HG03439 (cell line): ENCODE results near the gene MSANTD1.

Source experiments
- ATAC-seq: cut with Tn5 transposase; IDR thresholded peaks from one replicate; pipeline ENCODE4 v1.9.1; 2021; ENCODE audit warnings: mild to moderate bottlenecking, moderate library complexity; ENCODE audit not compliant: unreplicated experiment

Gene MSANTD1

DNA sequence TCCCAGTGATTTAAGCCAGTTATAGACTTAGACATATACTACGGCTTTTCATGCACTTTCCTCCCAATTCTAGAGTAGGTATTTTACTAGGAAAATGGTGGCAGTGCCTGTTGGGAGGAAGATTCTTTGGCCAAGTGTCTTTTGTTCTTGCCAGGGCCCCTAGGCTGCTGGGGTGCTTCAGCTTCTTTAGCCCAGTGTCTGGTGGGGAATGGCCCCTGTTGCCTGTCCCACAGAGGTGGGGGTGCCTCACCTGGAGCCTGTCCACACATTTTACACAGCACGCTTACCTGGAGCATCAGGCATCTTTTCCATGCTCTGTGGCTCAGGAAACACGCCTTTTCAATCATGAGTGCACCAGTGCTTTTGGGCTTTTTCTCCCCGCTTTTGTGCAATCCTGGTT lies 33.2 kb upstream of the MSANTD1 start:
- no peak for ATAC-seq

DNA sequence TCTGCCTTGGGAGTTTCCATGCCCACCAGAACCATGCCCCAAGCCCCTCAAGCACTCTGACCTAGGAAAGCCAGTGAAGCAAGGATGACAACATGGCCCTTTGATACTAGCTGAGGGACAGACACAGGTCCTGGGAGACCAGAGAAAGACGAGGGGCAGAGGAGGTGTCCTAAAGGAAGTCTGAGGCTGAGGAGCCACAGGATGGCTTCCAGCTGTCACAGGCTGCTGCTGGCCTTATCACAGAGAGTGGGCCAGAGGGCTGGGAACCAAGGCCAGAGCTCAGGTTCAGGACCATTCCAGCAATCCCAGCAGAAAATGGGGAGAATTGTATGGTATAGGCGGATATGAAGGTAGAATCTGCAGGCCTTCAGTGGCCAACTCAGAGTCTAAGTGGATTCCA lies 31.7 kb upstream of the MSANTD1 start:
- ATAC-seq = no peak

DNA sequence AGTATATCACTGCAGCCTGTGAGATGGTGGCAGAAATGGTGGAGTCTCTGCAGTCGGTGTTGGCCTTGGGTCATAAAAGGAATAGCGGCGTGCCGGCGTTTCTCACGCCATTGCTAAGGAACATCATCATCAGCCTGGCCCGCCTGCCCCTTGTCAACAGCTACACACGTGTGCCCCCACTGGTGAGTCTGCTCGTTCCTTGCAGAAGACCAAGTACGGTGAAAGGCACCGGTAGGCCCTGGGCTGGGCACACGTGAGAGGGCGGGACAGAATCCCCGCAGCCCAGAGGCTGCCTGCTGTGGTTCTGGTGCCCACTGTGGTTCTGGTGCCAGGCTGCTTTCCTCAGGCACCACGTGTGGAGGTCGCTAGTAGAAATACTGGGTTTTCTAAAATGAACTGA lies 31.2 kb upstream of the MSANTD1 start:
- no peak for ATAC-seq

DNA sequence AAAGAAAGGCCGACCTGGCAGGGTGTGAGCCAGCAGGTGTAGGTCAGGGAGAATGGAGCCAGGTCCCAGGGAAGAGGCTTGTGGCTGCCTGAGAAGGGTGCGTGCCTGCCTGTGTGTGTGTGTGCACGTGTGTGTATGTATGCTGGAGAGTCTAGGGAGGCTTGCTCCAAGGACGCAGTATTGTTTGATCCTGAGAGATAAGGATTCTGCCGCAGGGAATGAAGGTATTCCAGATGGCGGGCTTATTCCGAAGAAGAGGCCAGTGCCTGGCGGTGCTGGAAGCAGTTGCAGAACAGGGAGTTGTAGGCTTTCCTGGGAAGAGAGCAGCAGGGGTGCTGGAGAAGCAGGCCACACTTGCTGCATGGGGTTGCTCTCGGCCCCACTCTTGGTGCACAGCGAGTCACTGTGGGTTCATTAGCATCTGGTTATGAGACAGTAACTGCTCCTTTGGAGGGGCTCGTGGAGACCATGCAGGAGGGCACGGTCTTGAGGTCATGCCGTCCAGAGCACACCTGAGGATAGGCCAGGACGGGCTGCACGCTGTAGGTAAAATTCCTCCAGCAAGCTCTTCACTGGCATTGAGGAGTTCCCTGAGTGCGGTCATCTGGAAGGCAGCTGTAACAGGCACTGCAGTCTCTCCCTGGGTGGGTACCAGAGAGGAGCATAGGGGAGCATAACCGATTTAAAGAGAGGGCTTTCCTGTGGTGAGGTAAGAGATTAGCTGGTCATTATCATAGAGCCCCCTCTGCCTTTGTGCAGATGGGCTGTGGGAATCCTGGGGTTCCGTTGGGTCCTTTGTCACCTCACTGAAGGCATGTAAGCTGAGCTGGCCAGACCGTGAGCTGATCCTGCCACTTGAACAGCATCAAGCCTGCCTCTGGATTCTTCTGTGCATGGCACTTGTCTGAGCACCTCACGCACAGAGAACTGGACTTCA lies 29.9 kb upstream of the MSANTD1 start:
- ATAC-seq = no peak

DNA sequence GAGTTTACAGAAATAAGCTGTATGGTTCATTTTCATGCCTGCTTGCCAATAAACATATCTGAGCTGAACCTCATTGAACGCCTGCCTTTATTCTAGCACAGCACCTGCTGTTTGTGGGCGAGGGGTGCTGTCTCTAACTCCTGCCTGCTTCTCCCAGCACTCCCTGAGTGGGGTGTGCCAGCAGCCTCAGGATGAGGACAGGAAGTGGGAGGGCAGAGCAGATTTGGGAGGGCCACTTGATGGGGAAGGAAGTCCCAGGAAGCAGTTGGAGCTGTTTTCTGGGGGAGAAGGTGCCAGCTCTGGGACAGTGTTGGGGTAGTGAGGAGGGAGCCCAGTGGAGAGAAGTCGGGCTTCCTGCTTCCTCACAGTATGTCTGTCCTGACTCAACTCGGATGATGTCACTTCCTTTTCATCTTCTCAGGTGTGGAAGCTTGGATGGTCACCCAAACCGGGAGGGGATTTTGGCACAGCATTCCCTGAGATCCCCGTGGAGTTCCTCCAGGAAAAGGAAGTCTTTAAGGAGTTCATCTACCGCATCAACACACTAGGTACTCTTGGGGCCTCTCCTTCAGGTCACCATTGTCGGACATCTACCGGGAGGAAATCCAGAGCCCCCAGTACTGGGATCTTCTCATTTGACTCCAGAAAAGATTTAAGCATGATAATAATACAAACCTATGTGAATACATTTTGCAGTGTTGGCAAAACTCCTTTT lies 29.0 kb upstream of the MSANTD1 start:
- ATAC-seq = no peak

DNA sequence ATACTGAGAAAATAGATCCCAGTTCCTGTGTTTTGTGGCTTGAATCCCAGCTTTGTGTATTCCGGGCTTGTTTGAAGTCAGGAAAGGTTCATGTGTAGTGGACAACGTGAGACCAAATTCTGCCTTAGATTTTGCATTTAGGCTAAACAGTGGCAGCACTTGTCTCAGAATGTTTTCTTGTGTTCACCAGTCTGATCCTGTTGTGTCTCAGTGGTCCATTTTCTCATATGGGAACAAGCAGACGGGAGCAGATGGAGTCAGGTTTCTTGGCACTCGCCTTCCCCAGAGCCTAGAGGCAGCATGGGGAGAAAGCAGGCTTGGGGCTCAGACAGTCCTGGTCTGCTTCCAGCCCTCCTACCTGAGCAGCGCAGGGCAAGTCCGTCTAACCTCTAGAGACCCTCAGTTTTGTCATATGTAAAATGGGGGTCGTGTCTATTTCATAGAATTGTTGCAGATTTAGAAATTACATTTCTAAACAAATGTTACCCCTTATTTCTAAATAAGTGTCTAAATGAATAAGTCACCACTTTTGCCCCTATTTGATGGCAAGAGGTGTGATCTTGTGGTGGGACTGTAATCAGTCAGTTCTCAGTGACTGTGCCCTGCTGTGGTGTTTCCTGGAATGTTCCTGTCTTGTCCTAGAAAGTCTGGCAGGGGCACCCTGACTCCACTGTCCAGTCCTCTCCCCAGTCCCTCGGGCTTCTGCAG lies 28.3 kb upstream of the MSANTD1 start:
- no peak for ATAC-seq

DNA sequence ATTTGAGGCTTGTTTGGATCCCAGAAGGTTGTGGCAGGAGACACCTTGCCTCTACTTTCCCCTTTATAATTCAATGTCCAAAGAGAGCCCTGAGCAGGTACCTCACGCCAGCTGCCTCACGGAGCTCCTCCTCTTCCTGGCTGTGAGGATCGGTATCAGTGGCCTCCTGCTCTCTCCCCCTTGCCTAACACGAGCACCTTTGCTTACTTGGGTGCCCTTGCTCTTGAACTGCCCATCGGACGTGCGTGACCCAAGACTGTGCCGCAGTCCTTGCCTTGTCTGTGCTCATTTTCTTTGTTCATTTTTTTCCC lies 27.8 kb upstream of the MSANTD1 start:
- ATAC-seq = no peak

DNA sequence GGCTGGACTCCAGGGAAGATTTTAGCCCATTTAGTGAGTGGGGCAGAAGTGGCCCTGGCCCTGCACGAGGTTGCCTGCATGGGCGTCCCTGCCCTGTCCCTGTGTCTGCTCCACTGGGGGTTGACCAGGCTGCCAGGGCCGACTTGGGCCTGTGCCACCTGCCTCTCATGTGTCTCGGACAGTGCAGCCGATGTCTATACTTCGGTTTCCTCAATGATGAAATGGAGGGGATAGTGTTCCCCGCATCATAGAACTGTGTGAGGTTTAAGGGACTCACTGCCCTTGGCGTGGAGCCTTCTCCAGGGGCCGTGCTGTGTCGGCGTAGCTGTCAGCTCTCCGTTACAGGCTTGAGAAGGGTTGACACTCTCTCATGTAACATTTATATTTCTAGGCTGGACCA lies 27.0 kb upstream of the MSANTD1 start:
- ATAC-seq = no peak

DNA sequence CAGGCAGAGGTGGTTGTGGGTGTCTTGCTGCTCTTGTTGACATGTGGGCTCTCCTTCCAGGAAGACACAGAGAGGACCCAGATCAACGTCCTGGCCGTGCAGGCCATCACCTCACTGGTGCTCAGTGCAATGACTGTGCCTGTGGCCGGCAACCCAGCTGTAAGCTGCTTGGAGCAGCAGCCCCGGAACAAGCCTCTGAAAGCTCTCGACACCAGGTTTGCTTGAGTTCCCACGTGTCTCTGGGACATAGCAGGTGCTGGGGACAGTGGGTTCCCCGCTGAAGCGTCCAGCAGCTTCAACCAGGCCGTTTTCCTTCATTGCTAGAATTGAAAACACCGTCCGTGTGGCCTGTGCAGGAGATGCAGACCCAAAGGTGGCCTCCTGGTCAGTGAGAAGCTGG lies 25.6 kb upstream of the MSANTD1 start:
- ATAC-seq = no peak

DNA sequence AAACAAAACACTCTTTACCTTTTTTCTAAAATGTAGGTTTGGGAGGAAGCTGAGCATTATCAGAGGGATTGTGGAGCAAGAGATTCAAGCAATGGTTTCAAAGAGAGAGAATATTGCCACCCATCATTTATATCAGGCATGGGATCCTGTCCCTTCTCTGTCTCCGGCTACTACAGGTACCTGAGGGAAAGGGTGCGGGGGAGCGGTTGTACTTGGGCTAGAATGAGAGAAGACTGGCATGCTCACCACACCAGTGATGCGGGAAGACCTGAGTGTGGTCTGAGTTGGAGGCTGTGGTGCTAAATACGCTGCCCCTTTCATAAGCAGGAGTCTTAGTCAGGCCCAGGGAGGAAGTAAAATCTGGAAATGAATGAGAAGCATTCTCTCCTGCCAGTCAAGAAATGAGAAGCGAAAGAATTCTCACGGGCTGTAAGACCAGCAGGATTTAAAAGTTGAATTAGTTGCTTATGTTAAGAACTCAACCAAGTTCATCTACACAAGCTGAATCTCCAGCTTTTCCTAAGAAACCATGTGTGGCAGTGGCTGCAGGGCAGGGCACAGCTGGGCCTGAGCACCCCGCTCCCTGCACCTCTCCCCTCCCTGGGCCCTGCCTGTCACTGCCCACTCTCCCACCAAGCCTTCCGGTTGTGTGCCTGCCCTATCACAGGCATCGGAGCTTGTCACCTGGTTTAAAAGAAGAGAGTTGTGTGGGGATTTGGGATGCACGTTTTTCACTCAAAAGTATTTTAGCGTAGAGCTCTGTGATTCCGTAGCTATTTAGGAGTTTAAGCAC lies 24.8 kb upstream of the MSANTD1 start:
- ATAC-seq = no peak

DNA sequence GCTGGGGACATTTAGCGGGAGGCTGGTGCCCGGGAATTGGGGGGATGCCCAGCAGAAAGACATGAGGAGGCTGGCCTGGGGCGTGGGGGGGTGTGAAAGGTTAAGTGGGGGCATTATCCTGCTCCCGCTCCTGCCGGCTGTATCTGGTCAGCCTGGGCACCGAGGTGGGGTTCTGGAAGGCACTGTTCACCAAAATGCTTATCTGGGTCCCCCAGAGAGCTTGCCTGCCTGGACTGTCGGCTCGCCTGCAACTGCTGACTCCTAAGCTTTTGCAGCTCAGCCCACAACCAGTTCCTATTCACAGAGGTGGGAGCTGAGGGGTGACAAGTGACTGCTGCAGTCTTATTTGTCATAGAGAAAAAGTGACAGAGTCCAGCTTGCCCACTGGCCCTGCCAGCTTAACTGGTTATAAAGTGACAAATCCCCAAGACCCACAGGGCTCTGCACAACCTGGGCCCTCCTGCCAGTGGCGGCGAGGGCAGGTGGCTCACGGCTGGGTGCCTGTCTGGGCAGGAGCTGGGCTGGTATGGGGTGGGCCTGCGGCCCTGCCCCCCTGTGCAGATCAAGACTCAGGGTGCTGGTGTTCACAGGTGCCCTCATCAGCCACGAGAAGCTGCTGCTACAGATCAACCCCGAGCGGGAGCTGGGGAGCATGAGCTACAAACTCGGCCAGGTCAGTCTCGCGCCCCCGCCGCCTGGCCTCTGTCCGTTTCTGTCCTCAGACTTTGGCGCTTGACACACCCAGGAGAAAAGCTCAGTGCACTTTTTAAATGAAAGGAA lies 23.7 kb upstream of the MSANTD1 start:
- no peak for ATAC-seq

DNA sequence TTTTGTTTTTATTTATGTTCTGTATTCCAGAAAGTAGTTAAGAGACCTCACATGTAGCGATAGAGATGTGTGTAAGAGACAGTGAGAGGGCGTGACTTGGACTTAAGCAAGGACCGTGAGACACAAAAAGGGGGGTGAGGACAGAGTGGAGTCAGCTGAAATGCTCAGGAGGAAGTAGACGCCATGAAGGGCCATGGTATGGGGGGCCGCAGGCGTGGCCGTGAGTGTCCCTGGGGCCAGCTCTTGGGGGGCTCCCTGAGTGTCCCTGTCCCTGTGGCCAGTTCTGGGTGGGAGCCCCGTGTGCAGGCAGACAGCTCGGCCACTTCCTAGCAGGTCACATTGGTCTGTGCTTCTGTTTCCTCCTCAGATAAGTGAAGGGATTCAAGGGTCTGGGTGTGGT lies 23.0 kb upstream of the MSANTD1 start:
- no peak for ATAC-seq

DNA sequence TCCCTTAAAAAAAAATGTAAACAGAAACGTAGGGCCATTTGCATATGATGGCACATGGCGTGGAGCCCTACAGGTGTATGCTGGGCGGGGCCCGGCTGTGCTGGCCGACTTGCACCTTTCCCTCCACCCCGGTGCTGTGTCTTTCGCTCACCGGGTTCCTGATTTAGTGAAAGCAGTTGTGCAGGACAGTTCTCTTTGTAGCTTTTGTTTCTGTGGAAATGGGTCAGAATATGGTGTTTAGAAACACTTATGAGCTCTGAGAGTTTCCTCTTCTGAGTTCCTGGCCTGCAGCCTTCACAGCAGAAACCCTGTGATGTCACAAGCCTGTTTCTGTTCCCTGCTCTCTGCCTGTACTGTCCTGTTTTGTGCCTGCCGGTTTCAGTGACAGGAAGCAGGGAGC lies 22.5 kb upstream of the MSANTD1 start:
- no peak for ATAC-seq

DNA sequence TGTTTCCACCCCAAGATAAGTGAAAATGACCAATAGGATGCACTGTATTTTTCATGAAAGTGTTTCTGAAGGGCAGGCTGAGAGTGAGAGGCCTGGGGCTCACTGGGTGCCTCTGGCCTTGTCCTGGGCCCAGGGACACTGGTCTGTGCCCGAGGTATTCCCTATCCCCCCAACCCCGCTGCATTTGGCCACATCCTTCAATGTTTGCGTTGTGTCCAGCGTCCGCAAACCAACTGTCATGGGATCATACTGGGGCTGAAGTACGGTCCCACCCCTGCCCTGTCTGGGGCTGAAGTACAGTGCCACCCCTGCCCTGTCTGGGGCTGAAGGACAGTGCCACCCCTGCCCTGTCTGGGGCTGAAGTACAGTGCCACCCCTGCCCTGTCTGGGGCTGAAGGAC lies 22.0 kb upstream of the MSANTD1 start:
- ATAC-seq = no peak

DNA sequence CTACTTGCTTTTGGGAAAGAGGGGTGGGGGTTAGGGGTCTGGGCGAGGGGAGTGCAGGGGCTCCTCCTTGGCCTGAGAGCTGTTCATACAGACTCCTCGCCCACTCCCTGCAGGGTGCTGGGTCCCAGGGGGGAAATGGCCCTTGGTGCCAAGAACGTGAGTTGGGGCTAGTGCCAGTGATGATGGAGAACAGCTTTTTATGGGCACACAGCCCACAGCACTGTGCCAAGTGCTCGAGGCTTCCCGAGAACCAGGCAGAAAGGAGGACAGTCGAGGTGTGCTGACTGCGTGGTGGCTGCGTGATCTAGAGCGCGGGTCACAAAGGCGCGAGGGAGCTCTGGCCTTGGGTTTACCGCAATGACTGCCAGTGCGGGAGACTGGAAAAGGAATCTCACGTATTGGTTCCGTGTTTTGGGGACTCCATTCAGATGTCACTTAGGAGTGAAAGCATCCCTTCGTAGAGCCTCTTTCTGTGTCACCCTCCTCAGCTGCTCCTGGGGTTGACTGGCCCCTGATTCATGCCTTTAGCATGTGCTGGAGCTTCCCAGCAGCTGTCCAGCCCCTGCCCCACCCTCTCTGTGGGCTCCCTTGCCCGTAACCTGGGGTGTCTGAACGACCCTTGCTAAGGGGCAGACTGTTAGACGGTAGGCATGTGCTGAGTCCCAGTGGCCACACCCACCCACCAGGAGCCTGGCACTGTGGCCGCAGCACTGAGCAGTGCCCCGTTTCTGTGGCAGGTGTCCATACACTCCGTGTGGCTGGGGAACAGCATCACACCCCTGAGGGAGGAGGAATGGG lies 20.9 kb upstream of the MSANTD1 start:
- no peak for ATAC-seq

DNA sequence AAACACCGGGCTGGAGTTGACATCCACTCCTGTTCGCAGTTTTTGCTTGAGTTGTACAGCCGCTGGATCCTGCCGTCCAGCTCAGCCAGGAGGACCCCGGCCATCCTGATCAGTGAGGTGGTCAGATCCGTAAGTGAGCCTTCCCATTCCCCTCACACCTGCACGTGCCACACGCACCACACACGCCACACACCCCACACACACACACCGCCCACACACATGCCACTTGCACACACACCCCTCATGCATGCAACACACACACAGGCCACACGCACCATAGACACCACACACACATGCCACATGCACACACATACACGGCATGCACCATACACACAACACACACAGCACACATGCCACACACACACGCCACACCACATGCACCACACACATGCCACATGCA lies 20.1 kb upstream of the MSANTD1 start:
- no peak for ATAC-seq

DNA sequence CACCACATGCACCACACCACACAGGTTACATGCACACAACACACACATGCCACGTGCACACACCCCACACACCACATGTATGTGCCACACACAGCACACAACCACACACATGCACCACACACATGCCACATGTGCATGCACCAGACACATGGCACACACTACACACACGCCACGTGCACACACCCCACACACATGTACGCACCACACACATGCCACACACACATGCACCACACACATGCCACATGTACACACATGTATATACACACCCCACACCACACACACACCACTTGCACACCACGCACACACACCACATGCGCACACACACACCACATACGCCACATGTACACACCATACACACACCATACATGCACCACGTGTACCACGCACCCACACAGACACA lies 19.6 kb upstream of the MSANTD1 start:
- ATAC-seq = no peak

DNA sequence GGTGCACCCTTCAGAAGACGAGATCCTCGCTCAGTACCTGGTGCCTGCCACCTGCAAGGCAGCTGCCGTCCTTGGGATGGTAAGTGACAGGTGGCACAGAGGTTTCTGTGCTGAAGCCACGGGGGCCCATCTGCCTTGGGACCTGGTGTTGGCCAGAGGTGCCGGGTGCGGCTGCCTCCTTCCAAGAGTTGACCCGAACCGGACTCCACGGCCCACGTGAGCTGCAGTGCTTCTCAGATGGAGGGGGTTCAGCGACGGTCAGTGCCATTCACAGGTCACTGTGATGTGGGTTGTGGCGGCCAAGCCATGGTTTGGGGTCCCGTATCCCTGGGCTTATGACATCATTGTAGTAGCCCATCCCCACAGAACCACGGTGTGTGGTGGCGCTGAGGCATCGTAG lies 19.0 kb upstream of the MSANTD1 start:
- no peak for ATAC-seq

DNA sequence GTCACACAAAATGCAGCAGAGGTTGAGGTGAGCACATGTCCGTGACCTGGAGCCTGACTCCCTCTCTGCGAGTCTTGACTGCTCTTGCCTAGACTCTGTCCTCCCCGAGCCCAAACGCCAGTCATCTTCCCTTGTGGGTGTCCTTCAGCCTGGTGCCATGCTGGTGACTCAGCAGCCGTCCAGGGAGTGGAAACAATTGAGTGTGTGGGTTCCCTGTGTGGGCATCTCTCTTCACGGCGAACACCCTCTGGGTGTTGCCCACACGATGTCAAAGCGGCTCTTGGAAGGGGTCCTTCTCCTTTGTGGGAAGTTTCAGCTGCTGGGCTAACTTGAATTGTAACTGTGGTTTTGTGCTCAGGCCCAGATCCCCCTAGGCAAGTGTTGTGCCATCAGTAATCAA lies 17.5 kb upstream of the MSANTD1 start:
- no peak for ATAC-seq

DNA sequence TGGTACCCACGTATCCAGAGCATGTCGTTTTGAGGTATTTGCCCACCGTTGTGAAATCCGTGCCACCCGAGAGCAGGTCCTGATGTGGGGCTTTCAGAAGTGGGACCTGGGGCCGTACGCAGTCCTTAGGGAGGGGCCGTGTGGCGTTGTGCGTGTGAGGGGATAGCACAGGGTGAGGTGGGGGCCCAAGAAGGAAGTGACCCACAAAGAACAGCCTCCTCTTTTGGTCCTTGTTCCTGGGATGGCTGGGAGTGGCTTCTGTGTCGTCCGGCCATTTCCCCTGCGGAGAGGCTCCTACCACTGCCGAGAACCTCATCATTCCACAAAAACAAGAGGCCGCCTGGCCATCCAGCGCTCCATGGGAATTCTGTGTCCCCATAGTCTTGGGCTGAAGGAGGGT lies 17.0 kb upstream of the MSANTD1 start:
- ATAC-seq = no peak
